Kidney epithelial cell (primary cell): ENCODE measurements around the gene ZKSCAN5. TPM values are rescaled to one million over a fixed set of nuclear protein-coding genes. Genes with fewer than 3 reads are reported as not detected.

ENCODE experiments used
- DNase-seq: peaks from one replicate; pipeline ENCODE4 v3.0.0-alpha.2; 2010; ENCODE audit warnings: low read depth
- H3K27me3 ChIP-seq: 2 replicates; pipeline ENCODE4 v1.6.0; 2011; ENCODE audit warnings: low read length; ENCODE audit not compliant: control insufficient read depth, insufficient read depth
- H3K36me3 ChIP-seq: 2 replicates; pipeline ENCODE4 v1.5.1; 2011; ENCODE audit warnings: low read length; ENCODE audit not compliant: control insufficient read depth, insufficient read depth
- H3K4me3 ChIP-seq: 2 replicates; pipeline ENCODE4 v1.5.1; 2011; ENCODE audit warnings: low read depth, mild to moderate bottlenecking, control low read depth, low read length
- total RNA-seq: library from RNA; depleted of rRNA; stranded (reverse); fragments of >200 nt; gene quantifications from 2 replicates; pipeline ENCODE4 v1.2.3, GENCODE V29; 2015
- TF ChIP-seq, protein P1 (sequence below): IDR thresholded peaks from 2 replicates; pipeline ENCODE4 v1.5.1; 2011; ENCODE audit warnings: mild to moderate bottlenecking, moderate library complexity, low read length, control low read depth, inconsistent platforms; ENCODE audit not compliant: insufficient read depth, poor library complexity, severe bottlenecking

ZKSCAN5 gene
- total RNA-seq, 1 donor from 2014 or later: 11.5 TPM

- no peak for DNase-seq
Observed at GRCh38 chr7:99521399-99521798, 16.9 kb downstream of the ZKSCAN5 start.

DNA sequence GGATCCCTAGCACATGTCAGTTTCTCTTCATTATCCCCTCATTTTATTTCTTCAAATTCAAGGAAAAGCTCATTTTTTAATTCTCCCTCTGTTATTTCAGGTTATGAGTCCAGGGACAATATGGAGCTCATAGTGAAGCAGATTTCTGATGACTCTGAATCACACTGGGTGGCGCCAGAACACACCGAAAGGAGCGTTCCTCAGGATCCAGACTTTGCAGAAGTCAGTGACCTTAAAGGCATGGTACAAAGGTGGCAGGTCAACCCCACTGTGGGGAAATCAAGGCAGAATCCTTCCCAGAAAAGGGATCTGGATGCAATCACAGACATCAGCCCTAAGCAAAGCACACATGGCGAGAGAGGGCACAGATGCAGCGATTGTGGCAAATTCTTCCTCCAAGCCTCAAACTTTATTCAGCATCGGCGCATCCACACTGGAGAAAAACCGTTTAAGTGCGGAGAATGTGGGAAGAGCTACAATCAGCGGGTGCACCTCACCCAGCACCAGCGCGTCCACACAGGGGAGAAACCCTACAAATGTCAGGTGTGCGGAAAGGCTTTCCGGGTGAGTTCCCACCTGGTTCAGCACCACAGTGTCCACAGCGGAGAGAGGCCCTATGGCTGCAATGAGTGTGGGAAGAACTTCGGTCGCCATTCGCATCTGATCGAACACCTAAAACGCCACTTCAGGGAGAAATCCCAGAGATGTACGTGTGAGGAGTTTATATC, 21.4 kb downstream of the ZKSCAN5 start:
- no peaks in the 10 kb centered on the region for H3K36me3 ChIP-seq

More at GRCh38 chr7:99521399-99521798, 16.9 kb downstream of the ZKSCAN5 start:
- H3K4me3 ChIP-seq: no peak overlapping the region
- H3K27me3 ChIP-seq: no peaks in the 10 kb centered on the region
- TF ChIP-seq, protein P1, sequence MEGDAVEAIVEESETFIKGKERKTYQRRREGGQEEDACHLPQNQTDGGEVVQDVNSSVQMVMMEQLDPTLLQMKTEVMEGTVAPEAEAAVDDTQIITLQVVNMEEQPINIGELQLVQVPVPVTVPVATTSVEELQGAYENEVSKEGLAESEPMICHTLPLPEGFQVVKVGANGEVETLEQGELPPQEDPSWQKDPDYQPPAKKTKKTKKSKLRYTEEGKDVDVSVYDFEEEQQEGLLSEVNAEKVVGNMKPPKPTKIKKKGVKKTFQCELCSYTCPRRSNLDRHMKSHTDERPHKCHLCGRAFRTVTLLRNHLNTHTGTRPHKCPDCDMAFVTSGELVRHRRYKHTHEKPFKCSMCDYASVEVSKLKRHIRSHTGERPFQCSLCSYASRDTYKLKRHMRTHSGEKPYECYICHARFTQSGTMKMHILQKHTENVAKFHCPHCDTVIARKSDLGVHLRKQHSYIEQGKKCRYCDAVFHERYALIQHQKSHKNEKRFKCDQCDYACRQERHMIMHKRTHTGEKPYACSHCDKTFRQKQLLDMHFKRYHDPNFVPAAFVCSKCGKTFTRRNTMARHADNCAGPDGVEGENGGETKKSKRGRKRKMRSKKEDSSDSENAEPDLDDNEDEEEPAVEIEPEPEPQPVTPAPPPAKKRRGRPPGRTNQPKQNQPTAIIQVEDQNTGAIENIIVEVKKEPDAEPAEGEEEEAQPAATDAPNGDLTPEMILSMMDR: no peak
- no peaks in the 10 kb centered on the region for H3K36me3 ChIP-seq

DNA sequence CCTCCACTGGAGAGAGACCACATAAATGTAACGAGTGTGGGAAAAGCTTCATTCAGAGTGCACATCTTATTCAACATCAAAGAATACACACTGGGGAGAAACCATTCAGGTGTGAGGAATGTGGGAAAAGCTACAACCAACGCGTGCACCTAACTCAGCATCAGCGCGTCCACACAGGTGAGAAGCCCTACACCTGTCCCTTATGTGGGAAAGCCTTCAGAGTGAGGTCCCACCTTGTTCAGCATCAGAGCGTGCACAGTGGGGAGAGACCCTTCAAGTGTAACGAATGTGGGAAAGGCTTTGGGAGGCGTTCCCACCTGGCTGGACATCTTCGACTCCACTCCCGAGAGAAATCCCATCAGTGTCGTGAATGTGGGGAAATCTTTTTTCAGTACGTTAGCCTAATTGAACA, 26.9 kb downstream of the ZKSCAN5 start:
- TF ChIP-seq, protein P1: no peak
- no peak for DNase-seq
- Histone ChIP-seq H3K27me3 (no peaks in the 10 kb centered on the region), H3K4me3 (no peak overlapping the region), H3K36me3 (peaks cover 4% of the 10 kb centered on the region)

More for the DNA sequence above, 21.4 kb downstream of the ZKSCAN5 start:
- no peak overlapping the region for H3K4me3 ChIP-seq
- DNase-seq: no peak
- no peaks in the 10 kb centered on the region for H3K27me3 ChIP-seq
- TF ChIP-seq, protein P1: no peak

DNA sequence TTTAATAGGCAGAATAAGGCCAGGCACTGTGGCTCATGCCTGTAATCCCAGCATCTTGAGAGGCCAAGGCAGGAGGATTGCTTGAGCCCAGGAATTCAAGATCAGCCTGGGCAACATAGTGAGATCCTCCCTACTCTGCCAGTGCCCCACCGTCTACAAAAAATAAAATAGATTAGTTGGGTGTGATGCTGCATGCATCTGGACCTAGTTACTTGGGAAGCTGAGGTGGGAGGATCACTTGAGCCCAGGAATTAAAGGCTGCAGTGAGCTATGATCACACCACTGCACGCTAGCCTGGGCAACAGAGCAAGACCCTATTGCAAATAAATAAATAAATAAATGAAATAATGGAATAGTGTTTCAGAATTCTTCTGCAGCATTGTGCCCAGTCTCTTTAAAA, 31.2 kb downstream of the ZKSCAN5 start:
- DNase-seq: no peak
- TF ChIP-seq, protein P1: no peak
- Histone ChIP-seq H3K36me3 (peaks cover 4% of the 10 kb centered on the region), H3K27me3 (no peaks in the 10 kb centered on the region), H3K4me3 (no peak overlapping the region)

GRCh38 chr7:99539213-99539811, 34.9 kb downstream of the ZKSCAN5 start:
- Histone ChIP-seq H3K4me3 (no peak overlapping the region), H3K36me3 (no peaks in the 10 kb centered on the region), H3K27me3 (no peaks in the 10 kb centered on the region)
- no peak for DNase-seq
- TF ChIP-seq, protein P1: no peak
